ENCODE measurements around the gene PGM5.

PGM5 gene

DNA sequence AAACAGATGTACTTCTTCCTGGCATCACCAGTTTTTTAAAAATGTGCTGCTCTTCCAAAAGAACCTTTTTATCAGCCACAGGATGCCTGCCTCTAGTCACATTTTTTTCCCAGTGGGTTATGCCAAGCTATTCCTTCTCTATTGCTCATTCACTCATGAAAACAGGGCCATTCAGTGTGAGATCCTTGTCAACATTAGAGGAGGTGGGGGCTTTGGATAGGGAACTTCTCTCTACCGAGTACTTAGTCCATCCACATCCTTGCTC is 181.1 kb downstream of the PGM5 start:
- TF ChIP-seq, protein P1, sequence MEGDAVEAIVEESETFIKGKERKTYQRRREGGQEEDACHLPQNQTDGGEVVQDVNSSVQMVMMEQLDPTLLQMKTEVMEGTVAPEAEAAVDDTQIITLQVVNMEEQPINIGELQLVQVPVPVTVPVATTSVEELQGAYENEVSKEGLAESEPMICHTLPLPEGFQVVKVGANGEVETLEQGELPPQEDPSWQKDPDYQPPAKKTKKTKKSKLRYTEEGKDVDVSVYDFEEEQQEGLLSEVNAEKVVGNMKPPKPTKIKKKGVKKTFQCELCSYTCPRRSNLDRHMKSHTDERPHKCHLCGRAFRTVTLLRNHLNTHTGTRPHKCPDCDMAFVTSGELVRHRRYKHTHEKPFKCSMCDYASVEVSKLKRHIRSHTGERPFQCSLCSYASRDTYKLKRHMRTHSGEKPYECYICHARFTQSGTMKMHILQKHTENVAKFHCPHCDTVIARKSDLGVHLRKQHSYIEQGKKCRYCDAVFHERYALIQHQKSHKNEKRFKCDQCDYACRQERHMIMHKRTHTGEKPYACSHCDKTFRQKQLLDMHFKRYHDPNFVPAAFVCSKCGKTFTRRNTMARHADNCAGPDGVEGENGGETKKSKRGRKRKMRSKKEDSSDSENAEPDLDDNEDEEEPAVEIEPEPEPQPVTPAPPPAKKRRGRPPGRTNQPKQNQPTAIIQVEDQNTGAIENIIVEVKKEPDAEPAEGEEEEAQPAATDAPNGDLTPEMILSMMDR (IDR thresholded peaks at IDR 0.05; ENCODE audit: low read depth, low read length) = no peak
- H3K4me3 ChIP-seq (ENCODE audit: low read depth, low read length) = no peak overlapping the region
- DNase-seq (ENCODE audit: low read depth) = no peak

DNA sequence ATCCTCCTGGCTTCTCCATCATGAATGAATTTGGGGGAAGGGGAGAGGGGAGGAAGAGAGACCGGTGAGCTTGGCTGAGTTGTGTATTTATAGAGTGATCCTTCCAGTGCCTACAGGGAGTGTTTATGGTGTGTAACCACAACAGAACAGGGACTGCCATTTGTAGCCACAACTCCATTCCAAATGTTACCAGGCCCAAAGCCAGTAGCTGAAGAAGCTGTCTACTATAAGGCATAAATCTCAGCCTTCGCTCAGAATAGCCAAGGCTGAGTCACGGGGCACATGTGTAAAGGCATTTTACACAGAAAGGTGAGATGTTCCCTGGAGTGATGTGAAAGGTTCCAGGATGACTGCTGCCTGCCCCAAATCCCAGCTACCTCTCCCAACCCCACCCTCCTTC is 181.8 kb downstream of the PGM5 start:
- DNase-seq (ENCODE audit: low read depth) = no peak
- TF ChIP-seq POLR2A (IDR thresholded peaks at IDR 0.05; ENCODE audit: extremely low read depth, insufficient read length) (no peak), MYC (IDR thresholded peaks at IDR 0.05; ENCODE audit: low read depth, low read length) (no peak)
- TF ChIP-seq, protein P2, sequence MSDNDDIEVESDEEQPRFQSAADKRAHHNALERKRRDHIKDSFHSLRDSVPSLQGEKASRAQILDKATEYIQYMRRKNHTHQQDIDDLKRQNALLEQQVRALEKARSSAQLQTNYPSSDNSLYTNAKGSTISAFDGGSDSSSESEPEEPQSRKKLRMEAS (IDR thresholded peaks at IDR 0.05; ENCODE audit: low read depth, low read length) = no peak
- TF ChIP-seq, protein P1 (IDR thresholded peaks at IDR 0.05; ENCODE audit: low read depth, low read length) = no peak
- no peak overlapping the region for H3K4me3 ChIP-seq (ENCODE audit: low read depth, low read length)

DNA sequence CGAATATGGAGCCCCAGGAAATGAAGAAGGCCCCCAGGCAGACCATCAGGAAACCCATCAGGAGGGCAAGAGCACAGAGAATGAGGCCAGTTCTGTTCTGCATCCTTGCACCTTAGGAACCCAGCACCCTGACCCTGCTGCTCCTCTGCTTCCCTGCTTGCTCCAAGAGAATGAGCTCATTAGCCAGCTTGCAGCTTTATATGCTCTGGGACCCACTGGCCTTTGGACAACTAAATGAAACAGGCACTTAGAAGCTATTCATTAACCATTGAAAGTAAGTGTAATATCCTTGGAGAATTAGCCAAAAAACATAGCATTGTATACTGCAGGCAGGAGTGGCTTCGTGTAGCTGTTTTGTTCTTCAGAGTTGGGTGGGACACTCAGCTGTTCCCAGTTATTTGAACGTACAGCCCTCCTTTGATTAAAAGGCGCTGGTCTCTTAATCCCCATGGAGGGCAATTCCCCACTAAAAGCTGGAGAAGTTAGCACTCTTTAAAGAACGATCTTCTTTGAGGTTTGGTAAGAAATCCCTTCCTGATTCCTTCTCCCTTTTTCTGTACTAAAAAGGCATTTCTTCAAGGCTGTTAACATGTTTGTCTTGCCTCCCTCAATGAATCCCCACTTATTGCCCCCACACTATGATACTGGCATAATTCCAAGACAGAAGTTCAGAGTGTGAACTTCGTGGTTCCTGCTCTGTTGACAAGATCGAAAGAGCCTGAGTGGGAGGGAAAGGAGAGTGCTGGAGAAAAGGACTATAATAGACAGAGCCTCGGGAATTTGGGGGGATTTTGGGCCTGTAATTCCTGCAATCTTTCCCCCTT is 184.5 kb downstream of the PGM5 start, which contains the start of gene TMEM252:
Gene TMEM252, minus strand, starts transcription at position 172 of the 824 bp plus-strand sequence. Its CDS starts 69 bp downstream, at position 103.
- H3K4me3 ChIP-seq (ENCODE audit: low read depth, low read length) = no peak within 1 kb of the TSS
- TF ChIP-seq, protein P2 (IDR thresholded peaks at IDR 0.05; ENCODE audit: low read depth, low read length) = no peak
- TF ChIP-seq POLR2A (IDR thresholded peaks at IDR 0.05; ENCODE audit: extremely low read depth, insufficient read length) = no peak
- TF ChIP-seq, protein P1 (IDR thresholded peaks at IDR 0.05; ENCODE audit: low read depth, low read length) = no peak
- no peak for DNase-seq (ENCODE audit: low read depth)

DNA sequence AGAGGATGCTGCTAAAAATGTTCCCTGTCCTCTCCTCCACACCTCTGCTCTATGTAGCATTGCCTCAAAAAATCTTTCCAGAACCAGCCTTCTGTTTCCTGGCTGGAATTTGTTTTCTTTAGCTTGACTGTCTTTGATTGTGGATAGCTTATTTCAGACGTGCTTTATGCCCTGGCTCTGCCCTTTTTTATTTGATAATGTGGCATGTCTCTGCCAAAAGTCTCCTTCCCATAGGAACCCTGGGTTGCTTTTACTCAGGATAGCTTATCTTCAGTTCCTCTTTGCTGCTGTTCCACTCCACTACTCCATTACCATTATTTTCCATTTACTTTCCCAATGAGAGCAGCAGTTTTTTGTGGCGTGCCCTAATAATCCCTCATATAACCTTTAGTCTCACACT is 185.2 kb downstream of the PGM5 start:
- no peak overlapping the region for H3K4me3 ChIP-seq (ENCODE audit: low read depth, low read length)
- no peak for DNase-seq (ENCODE audit: low read depth)
- no peak for TF ChIP-seq MYC (IDR thresholded peaks at IDR 0.05; ENCODE audit: low read depth, low read length)

DNA sequence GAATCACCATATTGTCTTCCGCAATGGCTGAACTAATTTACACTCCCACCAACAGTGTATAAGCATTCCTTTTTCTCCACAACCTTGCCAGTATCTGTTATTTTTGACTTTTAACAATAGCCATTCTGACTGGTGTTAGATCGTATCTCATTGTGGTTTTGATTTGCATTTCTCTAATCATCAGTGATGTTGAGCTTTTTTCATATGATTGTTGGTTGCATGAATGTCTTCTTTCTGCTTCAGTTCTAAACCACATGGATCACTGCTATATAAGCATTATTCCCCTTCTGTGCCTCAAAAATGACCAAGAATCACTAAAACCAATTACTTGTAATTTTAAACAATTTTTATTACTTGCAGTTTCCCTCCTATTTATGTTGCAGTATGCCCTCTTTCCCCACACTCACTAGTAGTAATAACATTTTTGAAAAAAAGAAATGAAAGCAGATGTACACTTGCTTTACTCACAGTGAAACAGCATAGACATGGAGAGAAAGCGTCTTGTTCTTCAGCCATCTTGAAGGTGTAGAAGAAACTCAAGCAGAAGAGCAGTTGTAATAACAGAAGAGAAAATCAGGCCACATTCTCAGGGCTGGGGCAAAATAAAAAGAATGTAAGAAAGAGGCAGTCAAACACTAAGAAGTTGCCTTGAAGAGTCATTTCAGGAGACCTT is 188.8 kb downstream of the PGM5 start:
- TF ChIP-seq MYC (IDR thresholded peaks at IDR 0.05; ENCODE audit: low read depth, low read length) (no peak), POLR2A (IDR thresholded peaks at IDR 0.05; ENCODE audit: extremely low read depth, insufficient read length) (no peak)
- TF ChIP-seq, protein P1 (IDR thresholded peaks at IDR 0.05; ENCODE audit: low read depth, low read length) = no peak
- TF ChIP-seq, protein P2 (IDR thresholded peaks at IDR 0.05; ENCODE audit: low read depth, low read length) = no peak
- DNase-seq (ENCODE audit: low read depth) = no peak

DNA sequence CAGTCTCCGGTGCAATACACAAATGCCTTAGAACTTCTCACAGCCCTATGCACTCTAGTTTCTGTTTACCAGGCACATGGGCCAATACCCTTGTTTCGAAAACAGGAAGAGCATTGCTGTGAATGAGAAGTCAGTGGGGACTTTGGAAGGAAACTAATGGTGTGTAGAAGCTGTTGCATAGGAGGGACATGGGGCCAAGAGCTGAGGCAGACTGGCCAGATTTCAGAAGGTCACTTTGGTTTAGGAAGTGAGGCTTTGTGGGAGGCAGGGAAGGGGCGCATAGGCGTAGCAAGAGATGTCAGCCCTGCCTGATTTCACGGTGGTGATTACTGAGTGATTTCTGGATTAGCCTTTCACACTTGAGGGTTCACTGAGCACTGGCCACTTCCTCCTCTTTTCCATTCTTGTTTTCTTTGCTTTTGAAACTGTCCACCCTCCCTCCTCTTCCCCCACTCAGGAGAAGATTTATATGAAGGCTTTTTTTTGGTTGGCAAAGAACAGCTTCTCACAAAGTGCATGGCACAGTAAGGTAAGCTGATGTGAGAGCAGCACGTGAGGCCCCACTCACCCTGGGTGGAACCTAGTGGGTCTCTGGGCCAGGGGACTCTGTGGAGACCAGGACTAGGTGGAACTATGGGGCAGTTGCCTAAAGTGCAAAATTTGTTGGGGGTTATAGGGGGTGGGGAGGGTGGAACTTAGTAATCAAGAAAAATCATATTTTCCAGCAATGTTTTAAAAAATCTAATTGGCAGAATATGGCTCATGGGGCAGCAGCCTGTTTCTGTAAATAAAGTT is 190.4 kb downstream of the PGM5 start:
- no peak overlapping the region for H3K4me3 ChIP-seq (ENCODE audit: low read depth, low read length)
- DNase-seq (ENCODE audit: low read depth) = peak; percentile 80
- TF ChIP-seq POLR2A (IDR thresholded peaks at IDR 0.05; ENCODE audit: extremely low read depth, insufficient read length) (no peak), MYC (IDR thresholded peaks at IDR 0.05; ENCODE audit: low read depth, low read length) (peak; percentile 73)
- TF ChIP-seq, protein P2 (IDR thresholded peaks at IDR 0.05; ENCODE audit: low read depth, low read length) = peak; percentile 76

More for the DNA sequence above, 188.8 kb downstream of the PGM5 start:
- no peak overlapping the region for H3K4me3 ChIP-seq (ENCODE audit: low read depth, low read length)
